ENCODE data around the gene RASGRF2. TPM values are rescaled to one million over a fixed set of nuclear protein-coding genes. Genes with fewer than 3 reads are reported as not detected.
"Not testable (repeated sequence)": the region's sequence is repeated elsewhere in the genome, so short reads cannot be mapped to it uniquely, and the experiment has no call there.

RASGRF2 gene
- polyA plus RNA-seq, 2 of the 4 experiments (the other 2 are of a cell fraction): 1.4 to 2.1 TPM

DNA sequence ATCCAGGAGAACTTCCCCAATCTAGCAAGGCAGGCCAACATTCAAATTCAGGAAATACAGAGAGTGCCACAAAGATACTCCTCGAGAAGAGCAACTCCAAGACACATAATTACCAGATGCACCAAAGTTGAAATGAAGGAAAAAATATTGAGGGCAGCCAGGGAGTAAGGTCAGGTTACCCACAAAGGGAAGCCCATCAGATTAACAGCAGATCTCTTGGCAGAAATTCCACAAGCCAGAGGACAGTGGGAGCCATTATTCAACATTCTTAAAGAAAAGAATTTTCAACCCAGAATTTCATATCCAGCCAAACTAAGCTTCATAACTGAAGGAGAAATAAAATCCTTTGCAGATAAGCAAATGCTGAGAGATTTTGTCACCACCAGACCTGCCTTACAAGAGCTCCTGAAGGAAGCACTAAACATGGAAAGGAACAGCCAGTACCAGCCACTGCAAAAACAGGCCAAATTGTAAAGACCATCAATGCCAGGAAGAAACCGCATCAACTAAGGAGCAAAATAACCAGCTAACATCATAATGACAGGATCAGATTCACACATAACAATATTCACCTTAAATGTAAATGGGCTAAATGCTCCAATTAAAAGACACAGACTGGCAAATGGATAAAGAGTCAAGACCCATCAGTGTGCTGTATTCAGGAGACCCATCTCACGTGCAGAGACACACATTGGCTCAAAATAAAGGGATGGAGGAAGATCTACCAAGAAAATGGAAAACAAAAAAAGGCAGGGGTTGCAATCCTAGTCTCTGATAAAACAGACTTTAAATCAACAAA lies 70.3 kb downstream of the RASGRF2 start:
- H3K9me3 ChIP-seq; CTCF ChIA-PET; FAIRE-seq; DNase-seq (ENCODE audit: low read depth in 1 of 2, low spot score in 1 of 2); H3K4me2 ChIP-seq; POLR2A ChIA-PET; H3K4me1 ChIP-seq; H3K4me3 ChIP-seq; ATAC-seq; H3K27ac ChIP-seq: not testable (repeated sequence)
- 38% methylated on average over 3 of the region's 3 CpGs for WGBS (ENCODE audit: missing lambda C conversion rate)

DNA sequence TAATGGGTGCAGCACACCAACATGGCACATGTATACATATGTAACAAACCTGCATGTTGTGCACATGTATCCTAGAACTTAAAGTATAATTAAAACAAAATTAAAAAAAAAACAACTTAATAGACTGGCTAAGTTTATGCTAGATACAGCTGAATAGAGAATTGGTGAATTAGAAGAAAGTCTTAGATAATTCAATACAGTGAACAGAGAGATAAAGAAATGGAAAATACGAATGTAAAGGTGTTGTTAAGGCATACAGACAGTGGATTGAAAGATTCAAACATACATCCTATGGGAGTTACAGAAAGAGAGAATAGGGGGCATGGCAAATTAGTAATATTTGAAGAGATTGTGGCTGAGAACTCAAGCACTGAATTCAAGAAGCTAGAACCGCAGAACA lies 75.4 kb downstream of the RASGRF2 start:
- DNase-seq (ENCODE audit: low read depth in 1 of 2, low spot score in 1 of 2) (no peak), ATAC-seq (no peak), FAIRE-seq (no peak)
- whole genome bisulfite sequencing (ENCODE audit: missing lambda C conversion rate): 56% methylated on average over 2 of the region's 2 CpGs
- Histone ChIP-seq H3K4me3 (no peak overlapping the region), H3K9me3 (no peaks in the 10 kb centered on the region), H3K27ac (no peak overlapping the region), H3K4me1 (no peaks in the 10 kb centered on the region), H3K4me2 (no peak overlapping the region)
- no peak for TF ChIP-seq SMC3 (IDR thresholded peaks at IDR 0.05)
- no peak for TF ChIP-seq REST (IDR thresholded peaks at IDR 0.05)
- no peak for TF ChIP-seq HOXB13 (CRISPR knock-in tag; IDR thresholded peaks at IDR 0.05; ENCODE audit: low read depth)
- TF ChIP-seq RNF2 (IDR thresholded peaks at IDR 0.05; ENCODE audit: borderline replicate concordance, low read depth): no peak
- POLR2A ChIA-PET: no interaction called here
- CTCF ChIA-PET: no interaction called here

- Histone ChIP-seq H3K9me3 (no peaks in the 10 kb centered on the region), H3K4me2 (no peak overlapping the region), H3K4me1 (no peaks in the 10 kb centered on the region), H3K4me3 (no peak overlapping the region), H3K27ac (no peak overlapping the region)
- TF ChIP-seq POLR2AphosphoS2 (conservative IDR thresholded peaks at IDR 0.05; ENCODE audit: low read length) (no peak), USF2 (IDR thresholded peaks at IDR 0.05) (no peak), SREBF2 (IDR thresholded peaks at IDR 0.05) (no peak), FOSB (CRISPR knock-in tag; IDR thresholded peaks at IDR 0.05) (no peak)
- TF ChIP-seq, protein P1, sequence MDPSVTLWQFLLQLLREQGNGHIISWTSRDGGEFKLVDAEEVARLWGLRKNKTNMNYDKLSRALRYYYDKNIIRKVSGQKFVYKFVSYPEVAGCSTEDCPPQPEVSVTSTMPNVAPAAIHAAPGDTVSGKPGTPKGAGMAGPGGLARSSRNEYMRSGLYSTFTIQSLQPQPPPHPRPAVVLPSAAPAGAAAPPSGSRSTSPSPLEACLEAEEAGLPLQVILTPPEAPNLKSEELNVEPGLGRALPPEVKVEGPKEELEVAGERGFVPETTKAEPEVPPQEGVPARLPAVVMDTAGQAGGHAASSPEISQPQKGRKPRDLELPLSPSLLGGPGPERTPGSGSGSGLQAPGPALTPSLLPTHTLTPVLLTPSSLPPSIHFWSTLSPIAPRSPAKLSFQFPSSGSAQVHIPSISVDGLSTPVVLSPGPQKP (IDR thresholded peaks at IDR 0.05; ENCODE audit: low read depth, low read length): no peak
- no peak for FAIRE-seq
- ChIA-PET CTCF (no interaction called here), POLR2A (no interaction called here)
- 96% methylated on average over 1 of the region's 1 CpG for WGBS (ENCODE audit: missing lambda C conversion rate)
- ATAC-seq: no peak
- DNase-seq (ENCODE audit: low read depth in 1 of 2, low spot score in 1 of 2): no peak
These were observed 78.3 kb downstream of the RASGRF2 start for GRCh38 chr5:81038495-81038894.

DNA sequence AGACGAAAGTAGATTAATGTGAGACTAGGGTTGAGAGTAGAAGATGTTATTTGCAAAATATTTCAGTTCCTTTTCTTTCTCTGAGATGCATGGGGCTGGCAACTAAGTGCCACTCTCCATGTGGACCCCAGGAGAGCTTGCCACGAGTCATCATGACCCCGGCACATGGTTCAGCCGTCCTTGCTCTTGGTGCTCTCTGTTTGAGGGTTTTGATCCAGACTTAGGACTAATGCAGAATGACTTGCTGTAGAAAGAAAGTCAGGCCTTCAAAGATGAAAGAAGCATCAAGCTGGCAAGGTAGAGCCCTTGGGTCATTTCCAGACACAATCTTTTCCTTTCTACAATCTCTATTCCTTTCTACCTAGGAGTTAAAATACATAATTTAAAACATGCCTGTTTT lies 84.7 kb downstream of the RASGRF2 start:
- TF ChIP-seq FOSB (CRISPR knock-in tag; IDR thresholded peaks at IDR 0.05) (no peak), USF2 (IDR thresholded peaks at IDR 0.05) (no peak), ZSCAN20 (CRISPR knock-in tag; IDR thresholded peaks at IDR 0.05) (no peak), MAZ (IDR thresholded peaks at IDR 0.05; ENCODE audit: borderline replicate concordance, low read depth, low read length) (no peak), BHLHE40 (IDR thresholded peaks at IDR 0.05; ENCODE audit: low read depth, low read length) (no peak), HEYL (CRISPR knock-in tag; IDR thresholded peaks at IDR 0.05) (no peak), CTCF (IDR thresholded peaks at IDR 0.05) (no peak), SREBF2 (IDR thresholded peaks at IDR 0.05) (no peak), RARB (CRISPR knock-in tag; IDR thresholded peaks at IDR 0.05) (no peak), NR3C1 (IDR thresholded peaks at IDR 0.05) (no peak), ZC3H11A (IDR thresholded peaks at IDR 0.05) (no peak), TFCP2L1 (CRISPR knock-in tag; IDR thresholded peaks at IDR 0.05) (no peak)
- TF ChIP-seq, protein P2, sequence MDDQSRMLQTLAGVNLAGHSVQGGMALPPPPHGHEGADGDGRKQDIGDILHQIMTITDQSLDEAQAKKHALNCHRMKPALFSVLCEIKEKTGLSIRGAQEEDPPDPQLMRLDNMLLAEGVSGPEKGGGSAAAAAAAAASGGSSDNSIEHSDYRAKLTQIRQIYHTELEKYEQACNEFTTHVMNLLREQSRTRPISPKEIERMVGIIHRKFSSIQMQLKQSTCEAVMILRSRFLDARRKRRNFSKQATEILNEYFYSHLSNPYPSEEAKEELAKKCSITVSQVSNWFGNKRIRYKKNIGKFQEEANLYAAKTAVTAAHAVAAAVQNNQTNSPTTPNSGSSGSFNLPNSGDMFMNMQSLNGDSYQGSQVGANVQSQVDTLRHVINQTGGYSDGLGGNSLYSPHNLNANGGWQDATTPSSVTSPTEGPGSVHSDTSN (IDR thresholded peaks at IDR 0.05): no peak
- Histone ChIP-seq H3K4me1 (no peaks in the 10 kb centered on the region), H3K27ac (0 out of 6 replicates have a peak overlapping the region, but pooled peaks of 1 of the 2 experiments have one; percentile 7), H3K9me3 (no peaks in the 10 kb centered on the region), H3K4me2 (no peak overlapping the region), H3K4me3 (no peak overlapping the region)
- ATAC-seq (no peak), DNase-seq (ENCODE audit: low read depth in 1 of 2, low spot score in 1 of 2) (no peak), FAIRE-seq (no peak)
- ChIA-PET POLR2A (no interaction called here), CTCF (interaction anchor here (0.6 to 1.1 kb wide), 2 partner anchors 22 to 168 kb away, joined by 3 to 4 read pairs; no protein-coding TSS in a partner anchor)
- WGBS (ENCODE audit: missing lambda C conversion rate): 60% methylated on average over 4 of the region's 4 CpGs

Data from A549 (cell line).